Fibroblast of the aortic adventitia (primary cell): ENCODE results near the gene CSTF3. TPM values are rescaled to one million over a fixed set of nuclear protein-coding genes. Genes with fewer than 3 reads are reported as not detected.
A peak's percentile ranks its signal among the peaks of the same experiment; 100 is the strongest.

ENCODE experiments used
- DNase-seq: peaks from one replicate; pipeline ENCODE4 v3.0.0-alpha.2; 2010; ENCODE audit warnings: low read depth
- H3K4me3 ChIP-seq: 2 replicates; pipeline ENCODE4 v1.5.1; 2011; ENCODE audit warnings: low read depth, mild to moderate bottlenecking, control low read depth, low read length, moderate library complexity
- CTCF ChIP-seq: IDR thresholded peaks from 2 replicates; pipeline ENCODE4 v1.5.1; 2011; ENCODE audit warnings: mild to moderate bottlenecking, low read length, control low read depth, inconsistent platforms; ENCODE audit not compliant: insufficient read depth
- total RNA-seq: library from RNA; depleted of rRNA; stranded (reverse); fragments of >200 nt; gene quantifications from 2 replicates; pipeline ENCODE4 v1.2.3, GENCODE V29; 2012; ENCODE audit warnings: low replicate concordance

The CSTF3 gene
- total RNA-seq, 1 donor = 35.4 TPM

- TF ChIP-seq CTCF = no peak
- DNase-seq = no peak
- no peak overlapping the region for H3K4me3 ChIP-seq
Observed at GRCh38 chr11:33135768-33136443, 25.4 kb downstream of the CSTF3 start.

- peak; percentile 86 for DNase-seq
- no peak for TF ChIP-seq CTCF
- no peak overlapping the region for H3K4me3 ChIP-seq
Observed at GRCh38 chr11:33135216-33135615, 26.1 kb downstream of the CSTF3 start.

GRCh38 chr11:33134276-33134675 is 27.0 kb downstream of the CSTF3 start:
- no peak for TF ChIP-seq CTCF
- H3K4me3 ChIP-seq = no peak overlapping the region
- no peak for DNase-seq

GRCh38 chr11:33133761-33134160 is 27.5 kb downstream of the CSTF3 start:
- no peak for DNase-seq
- no peak overlapping the region for H3K4me3 ChIP-seq
- no peak for TF ChIP-seq CTCF

GRCh38 chr11:33132510-33132909 is 28.8 kb downstream of the CSTF3 start:
- no peak for TF ChIP-seq CTCF
- no peak overlapping the region for H3K4me3 ChIP-seq
- DNase-seq = no peak

GRCh38 chr11:33128739-33129138 is 32.5 kb downstream of the CSTF3 start:
- no peak for DNase-seq
- no peak for TF ChIP-seq CTCF
- no peak overlapping the region for H3K4me3 ChIP-seq

- TF ChIP-seq CTCF = no peak
- no peak for DNase-seq
Observed at GRCh38 chr11:33125611-33126010, 35.7 kb downstream of the CSTF3 start.

More at GRCh38 chr11:33125611-33126010, 35.7 kb downstream of the CSTF3 start:
- H3K4me3 ChIP-seq = no peak overlapping the region
